ENCODE results near the gene CD99.
"Not testable (repeated sequence)": the region's sequence is repeated elsewhere in the genome, so short reads cannot be mapped to it uniquely, and the experiment has no call there.

CD99 gene

DNA sequence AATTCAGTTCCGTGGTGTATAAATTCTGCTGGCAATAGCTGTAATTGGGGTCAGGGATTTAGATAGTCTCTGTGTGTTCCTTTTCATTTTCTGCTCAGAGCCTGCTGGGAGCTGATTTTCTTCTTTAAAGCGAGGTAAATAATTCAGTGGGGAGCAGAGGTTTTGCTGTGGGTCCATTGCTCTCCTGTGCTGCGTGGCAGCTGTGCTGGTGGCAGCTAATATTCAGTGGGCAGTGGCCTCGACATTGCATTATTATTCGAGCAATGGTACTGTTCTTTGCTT lies 74.4 kb downstream of the CD99 start:
- TF ChIP-seq, protein P1, sequence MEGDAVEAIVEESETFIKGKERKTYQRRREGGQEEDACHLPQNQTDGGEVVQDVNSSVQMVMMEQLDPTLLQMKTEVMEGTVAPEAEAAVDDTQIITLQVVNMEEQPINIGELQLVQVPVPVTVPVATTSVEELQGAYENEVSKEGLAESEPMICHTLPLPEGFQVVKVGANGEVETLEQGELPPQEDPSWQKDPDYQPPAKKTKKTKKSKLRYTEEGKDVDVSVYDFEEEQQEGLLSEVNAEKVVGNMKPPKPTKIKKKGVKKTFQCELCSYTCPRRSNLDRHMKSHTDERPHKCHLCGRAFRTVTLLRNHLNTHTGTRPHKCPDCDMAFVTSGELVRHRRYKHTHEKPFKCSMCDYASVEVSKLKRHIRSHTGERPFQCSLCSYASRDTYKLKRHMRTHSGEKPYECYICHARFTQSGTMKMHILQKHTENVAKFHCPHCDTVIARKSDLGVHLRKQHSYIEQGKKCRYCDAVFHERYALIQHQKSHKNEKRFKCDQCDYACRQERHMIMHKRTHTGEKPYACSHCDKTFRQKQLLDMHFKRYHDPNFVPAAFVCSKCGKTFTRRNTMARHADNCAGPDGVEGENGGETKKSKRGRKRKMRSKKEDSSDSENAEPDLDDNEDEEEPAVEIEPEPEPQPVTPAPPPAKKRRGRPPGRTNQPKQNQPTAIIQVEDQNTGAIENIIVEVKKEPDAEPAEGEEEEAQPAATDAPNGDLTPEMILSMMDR (conservative IDR thresholded peaks at IDR 0.05; ENCODE audit: low read depth, low read length) = no peak
- no peak for DNase-seq (ENCODE audit: low read depth)
- no peak overlapping the region for H3K4me3 ChIP-seq (ENCODE audit: low read depth, low read length)

DNA sequence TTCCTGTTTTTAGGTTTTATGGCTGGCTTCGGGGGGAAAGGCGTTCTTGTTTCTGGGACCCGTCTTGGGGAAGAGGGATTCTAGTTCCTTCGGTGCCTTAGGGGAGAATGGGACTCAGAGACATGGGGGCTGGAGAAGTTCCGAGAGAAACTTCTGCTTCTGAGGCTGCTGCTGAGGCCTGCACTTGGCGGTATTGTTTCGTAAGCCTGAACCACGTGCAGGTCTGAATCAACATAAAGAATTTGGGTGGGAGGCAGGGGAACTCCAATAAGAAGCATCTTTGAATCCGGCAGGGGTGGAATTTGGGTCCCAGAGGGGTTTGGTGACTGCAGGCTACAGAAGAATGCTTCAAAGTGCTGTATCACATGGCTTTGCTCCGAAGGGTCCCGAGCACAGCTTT lies 75.8 kb downstream of the CD99 start:
- TF ChIP-seq, protein P1 (conservative IDR thresholded peaks at IDR 0.05; ENCODE audit: low read depth, low read length) = no peak
- no peak overlapping the region for H3K4me3 ChIP-seq (ENCODE audit: low read depth, low read length)
- peak; percentile 17 for DNase-seq (ENCODE audit: low read depth)

DNA sequence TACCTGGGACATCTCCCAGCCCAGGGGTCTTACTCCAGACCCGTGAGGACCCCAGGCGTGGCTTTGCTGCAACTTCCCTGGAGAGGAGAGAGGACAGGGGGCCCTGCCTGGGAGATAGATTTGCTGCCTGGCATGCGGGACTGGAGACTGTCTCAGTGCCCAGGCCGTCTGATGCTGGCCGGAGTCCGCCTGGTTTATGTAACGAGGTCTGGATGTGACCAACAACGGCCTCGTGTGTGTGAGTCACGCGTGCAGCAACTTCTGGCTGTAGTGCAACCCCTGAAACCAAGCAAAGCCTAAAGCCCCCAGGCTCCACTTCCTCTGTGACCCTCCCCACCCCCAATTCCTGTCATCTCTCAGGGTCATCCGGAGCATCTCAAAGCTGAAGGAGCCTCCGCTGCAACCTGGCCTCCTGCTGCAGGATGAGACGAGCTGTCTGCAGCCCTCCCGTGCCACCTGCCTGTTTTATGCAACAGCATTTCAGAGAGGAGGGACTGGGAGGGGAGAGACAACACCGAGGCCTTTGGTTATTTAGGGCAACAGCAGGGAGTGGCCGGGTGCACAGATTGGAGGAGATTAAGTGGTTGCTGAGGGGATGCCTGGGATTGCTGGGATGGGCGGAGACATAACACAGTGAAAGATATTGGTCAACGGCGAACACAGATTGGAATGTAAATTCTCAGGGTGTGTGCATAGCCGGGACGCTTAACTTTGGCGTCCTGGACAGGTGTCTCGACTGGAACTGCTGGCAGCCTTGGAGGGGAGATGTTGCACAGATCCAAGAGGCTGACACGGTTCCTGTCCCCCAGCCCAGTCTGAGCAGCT lies 76.7 kb downstream of the CD99 start:
- H3K4me3 ChIP-seq (ENCODE audit: low read depth, low read length) = no peak overlapping the region
- DNase-seq (ENCODE audit: low read depth) = peak; percentile 28
- TF ChIP-seq, protein P1 (conservative IDR thresholded peaks at IDR 0.05; ENCODE audit: low read depth, low read length) = no peak

DNA sequence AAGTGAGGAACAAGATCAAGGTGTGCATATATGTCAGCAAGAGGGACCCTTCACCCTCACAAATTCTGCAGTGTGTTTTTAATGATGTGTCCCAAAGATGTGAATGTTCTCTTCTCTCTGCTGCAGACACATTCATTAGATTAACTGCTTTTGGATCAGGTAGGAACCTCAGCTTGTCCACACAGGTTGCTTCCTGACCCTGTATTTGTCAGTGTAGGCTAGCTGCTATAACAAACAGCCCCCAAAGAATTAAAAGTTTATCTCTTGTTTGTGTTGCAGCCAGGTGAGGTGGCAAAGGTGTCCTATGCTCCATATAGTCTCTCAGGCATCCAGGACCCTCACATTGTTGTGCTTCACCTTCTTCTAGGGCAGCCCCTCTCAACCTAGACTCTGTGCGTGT lies 78.5 kb downstream of the CD99 start:
- no peak overlapping the region for H3K4me3 ChIP-seq (ENCODE audit: low read depth, low read length)
- DNase-seq (ENCODE audit: low read depth) = no peak
- TF ChIP-seq, protein P1 (conservative IDR thresholded peaks at IDR 0.05; ENCODE audit: low read depth, low read length) = no peak

DNA sequence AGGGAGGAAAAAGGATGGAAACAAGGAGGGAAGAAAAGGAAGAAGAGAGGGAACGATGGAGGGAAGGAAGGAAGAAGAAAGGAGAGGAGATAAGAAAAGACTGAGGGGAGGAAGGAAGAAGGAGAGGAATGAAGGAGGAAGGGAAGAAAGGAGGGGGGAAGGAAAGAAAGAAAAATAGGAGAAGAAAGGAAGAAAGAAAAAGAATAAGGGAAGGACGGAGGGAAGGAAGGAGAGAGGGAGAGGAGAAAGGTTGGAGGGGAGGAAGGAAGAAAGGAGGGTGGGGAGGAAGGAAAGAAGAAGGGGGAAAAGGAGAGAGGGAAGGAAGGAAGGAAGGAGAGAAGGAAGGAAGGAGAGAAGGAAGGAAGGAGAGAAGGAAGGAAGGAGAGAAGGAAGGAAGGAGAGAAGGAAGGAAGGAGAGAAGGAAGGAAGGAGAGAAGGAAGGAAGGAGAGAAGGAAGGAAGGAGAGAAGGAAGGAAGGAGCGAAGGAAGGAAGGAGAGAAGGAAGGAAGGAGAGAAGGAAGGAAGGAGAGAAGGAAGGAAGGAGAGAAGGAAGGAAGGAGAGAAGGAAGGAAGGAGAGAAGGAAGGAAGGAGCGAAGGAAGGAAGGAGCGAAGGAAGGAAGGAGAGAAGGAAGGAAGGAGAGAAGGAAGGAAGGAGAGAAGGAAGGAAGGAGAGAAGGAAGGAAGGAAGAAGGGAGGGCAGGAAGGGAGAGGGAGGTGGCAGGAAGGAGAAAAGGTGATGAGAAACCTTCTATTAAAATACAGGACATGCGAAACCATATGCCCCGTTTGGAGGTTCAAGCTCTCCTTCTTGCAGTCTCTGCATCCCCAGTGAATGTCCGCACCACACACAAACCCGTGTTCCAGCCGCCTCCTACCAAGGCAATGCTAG lies 82.3 kb downstream of the CD99 start:
- H3K4me3 ChIP-seq (ENCODE audit: low read depth, low read length); DNase-seq (ENCODE audit: low read depth): not testable (repeated sequence)

DNA sequence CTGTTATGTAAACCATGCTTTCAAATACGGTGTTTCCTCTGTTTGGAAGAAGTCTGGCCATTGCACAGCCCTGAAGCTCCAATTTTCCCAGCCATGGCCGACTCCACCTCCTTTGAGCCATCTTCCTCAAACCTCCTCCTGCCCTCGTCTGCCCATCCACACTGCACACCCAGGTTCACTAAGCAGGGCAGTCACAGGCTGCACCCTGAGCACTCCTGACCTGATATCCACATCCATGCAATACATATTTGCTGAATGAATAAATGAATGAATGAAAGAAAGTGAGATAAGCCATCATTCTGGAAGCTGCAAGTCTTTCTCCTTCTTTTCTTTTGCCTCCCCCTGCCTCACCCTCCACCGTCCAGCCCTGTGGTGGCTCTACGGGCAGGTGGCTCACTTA lies 83.0 kb downstream of the CD99 start:
- TF ChIP-seq, protein P1 (conservative IDR thresholded peaks at IDR 0.05; ENCODE audit: low read depth, low read length) = no peak
- no peak overlapping the region for H3K4me3 ChIP-seq (ENCODE audit: low read depth, low read length)
- no peak for DNase-seq (ENCODE audit: low read depth)

DNA sequence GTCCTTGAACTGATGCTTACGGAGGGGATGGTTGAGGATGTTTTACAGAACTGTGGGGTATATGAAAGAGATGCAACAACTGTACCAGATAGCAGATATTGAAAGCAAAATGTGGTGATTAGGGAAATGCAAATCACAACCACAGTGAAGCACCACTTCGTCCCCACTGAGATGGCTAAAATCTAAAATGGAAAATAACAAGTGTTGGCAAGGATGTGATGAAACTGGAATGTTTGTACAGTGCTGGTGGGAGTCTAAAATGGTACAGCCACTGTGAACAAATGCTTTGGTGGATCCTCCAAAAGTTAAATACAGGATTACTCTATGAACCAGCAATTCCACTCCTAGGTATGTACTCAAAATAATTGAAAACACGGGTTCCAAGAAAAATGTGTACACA lies 83.7 kb downstream of the CD99 start:
- no peak overlapping the region for H3K4me3 ChIP-seq (ENCODE audit: low read depth, low read length)
- TF ChIP-seq, protein P1 (conservative IDR thresholded peaks at IDR 0.05; ENCODE audit: low read depth, low read length) = no peak
- DNase-seq (ENCODE audit: low read depth) = no peak

DNA sequence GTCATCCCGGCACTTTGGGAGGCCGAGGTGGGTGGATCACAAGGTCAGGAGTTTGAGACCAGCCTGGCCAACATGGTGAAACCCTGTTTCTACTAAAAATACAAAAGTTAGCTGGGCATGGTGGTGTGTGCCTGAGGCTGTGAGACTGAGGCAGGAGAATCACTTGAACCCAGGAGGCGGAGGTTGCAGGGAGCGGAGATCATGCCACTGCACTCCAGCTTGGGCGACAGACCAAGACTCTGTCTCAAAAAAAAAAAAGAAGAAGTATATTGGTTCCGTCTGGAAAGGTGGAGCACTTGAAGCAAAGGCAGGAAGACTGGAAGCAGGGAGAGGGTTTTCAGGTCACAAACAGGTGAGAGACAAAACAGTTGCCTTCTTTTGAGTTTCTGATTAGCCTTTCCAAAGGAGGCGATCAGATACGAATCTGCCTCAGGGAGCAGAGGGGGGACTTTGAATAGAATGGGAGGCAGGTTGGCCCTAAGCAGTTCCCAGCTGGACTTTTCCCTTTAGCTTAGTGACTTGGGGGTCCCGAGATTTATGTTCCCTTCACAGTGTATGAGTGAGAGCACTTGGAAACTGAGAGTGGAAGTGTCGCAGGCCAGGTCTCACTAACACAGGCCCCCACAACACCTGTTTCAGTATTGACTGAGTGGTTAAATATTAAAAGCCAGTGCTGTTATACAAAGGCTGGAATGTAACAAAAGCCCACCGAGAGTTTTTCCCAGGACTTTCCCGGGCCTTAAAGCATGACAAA lies 89.6 kb downstream of the CD99 start:
- H3K4me3 ChIP-seq (ENCODE audit: low read depth, low read length); DNase-seq (ENCODE audit: low read depth): not testable (repeated sequence)
